GM18505 (cell line): ENCODE results near the gene USB1.

Experiments
- ATAC-seq: cut with Tn5 transposase; IDR thresholded peaks from one replicate; pipeline ENCODE4 v1.9.1; 2021; ENCODE audit not compliant: unreplicated experiment
- POLR2A ChIP-seq: IDR thresholded peaks from 4 replicates; pipeline ENCODE4 v1.6.1; 2011; ENCODE audit warnings: borderline replicate concordance; ENCODE audit not compliant: insufficient read depth, insufficient read length; ENCODE audit errors: extremely low read depth

The USB1 gene

GRCh38 chr16:58034774-58035173 lies 33.6 kb downstream of the USB1 start:
- no peak for TF ChIP-seq POLR2A
- ATAC-seq: no peak

- ATAC-seq: no peak
- TF ChIP-seq POLR2A: no peak
Observed at GRCh38 chr16:58035356-58036170, 34.4 kb downstream of the USB1 start.

- ATAC-seq: no peak
- no peak for TF ChIP-seq POLR2A
Observed at GRCh38 chr16:58036943-58037342, 35.7 kb downstream of the USB1 start.

GRCh38 chr16:58037365-58038057 lies 36.3 kb downstream of the USB1 start:
- no peak for ATAC-seq
- TF ChIP-seq POLR2A: no peak

- TF ChIP-seq POLR2A: no peak
- no peak for ATAC-seq
Observed at GRCh38 chr16:58038219-58038641, 37.0 kb downstream of the USB1 start.

- no peak for TF ChIP-seq POLR2A
- ATAC-seq: no peak
Observed at GRCh38 chr16:58039829-58040495, 38.8 kb downstream of the USB1 start.

- TF ChIP-seq POLR2A: no peak
- ATAC-seq: no peak
Observed at GRCh38 chr16:58040496-58040846, 39.3 kb downstream of the USB1 start.

GRCh38 chr16:58040945-58041627 lies 39.9 kb downstream of the USB1 start:
- no peak for TF ChIP-seq POLR2A
- ATAC-seq: no peak

- no peak for ATAC-seq
- TF ChIP-seq POLR2A: no peak
Observed at GRCh38 chr16:58041628-58041955, 40.4 kb downstream of the USB1 start.

GRCh38 chr16:58042001-58042885 lies 41.0 kb downstream of the USB1 start:
- no peak for TF ChIP-seq POLR2A
- no peak for ATAC-seq

GRCh38 chr16:58042886-58043515 lies 41.8 kb downstream of the USB1 start:
- TF ChIP-seq POLR2A: no peak

GRCh38 chr16:58043571-58044155 lies 42.5 kb downstream of the USB1 start:
- no peak for ATAC-seq
- no peak for TF ChIP-seq POLR2A

More at GRCh38 chr16:58042886-58043515, 41.8 kb downstream of the USB1 start:
- no peak for ATAC-seq
